Smooth muscle cell (in vitro differentiated cells): ENCODE measurements around the gene LKAAEAR1. TPM values are rescaled to one million over a fixed set of nuclear protein-coding genes. Genes with fewer than 3 reads are reported as not detected.

ENCODE experiments used
- DNase-seq: peaks from one replicate; lab custom pipeline; 2025; ENCODE audit not compliant: unreplicated experiment; lab: John Stamatoyannopoulos, UW
- H2AFZ ChIP-seq: fragments of 200-600 bp; sonication (generic); 2 replicates; pipeline ENCODE4 v1.6.0; 2016; ENCODE audit warnings: antibody characterized with exemption, low read depth, mild to moderate bottlenecking
- H3F3A ChIP-seq: fragments of 200-600 bp; sonication (generic); 2 replicates; pipeline ENCODE4 v1.6.0; 2017; ENCODE audit warnings: antibody characterized with exemption, low read depth
- H3K27ac ChIP-seq: fragments of 200-600 bp; sonication (generic); 2 replicates; pipeline ENCODE4 v1.5.1; 2016; ENCODE audit warnings: low read depth, mild to moderate bottlenecking
- H3K27me3 ChIP-seq: fragments of 200-600 bp; sonication (generic); 2 replicates; pipeline ENCODE4 v1.6.1; 2016; ENCODE audit warnings: low read depth, mild to moderate bottlenecking
- H3K36me3 ChIP-seq: fragments of 200-600 bp; sonication (generic); 2 replicates; pipeline ENCODE4 v1.5.1; 2016; ENCODE audit warnings: low read depth
- H3K4me1 ChIP-seq: fragments of 200-600 bp; sonication (generic); 2 replicates; pipeline ENCODE4 v1.5.1; 2016; ENCODE audit warnings: low read depth
- H3K4me2 ChIP-seq: fragments of 200-600 bp; sonication (generic); 2 replicates; pipeline ENCODE4 v1.6.0; 2016; ENCODE audit warnings: mild to moderate bottlenecking
- H3K4me3 ChIP-seq: fragments of 200-600 bp; sonication (generic); 2 replicates; pipeline ENCODE4 v1.5.1; 2016; ENCODE audit warnings: mild to moderate bottlenecking
- H3K79me2 ChIP-seq: fragments of 200-600 bp; sonication (generic); 2 replicates; pipeline ENCODE4 v1.6.0; 2016; ENCODE audit warnings: low read depth, mild to moderate bottlenecking
- H3K9ac ChIP-seq: fragments of 200-600 bp; sonication (generic); 2 replicates; pipeline ENCODE4 v1.6.0; 2016; ENCODE audit warnings: low read depth
- H3K9me3 ChIP-seq: fragments of 200-600 bp; sonication (generic); replicated peaks from 2 replicates; pipeline ENCODE4 v1.5.1; 2016; ENCODE audit warnings: low read depth
- H4K20me1 ChIP-seq: fragments of 200-600 bp; sonication (generic); 2 replicates; pipeline ENCODE4 v1.6.0; 2016; ENCODE audit warnings: low read depth
- CTCF ChIP-seq: fragments of 200-600 bp; sonication (generic); IDR thresholded peaks from 2 replicates; pipeline ENCODE4 v1.5.1; 2017; ENCODE audit warnings: borderline replicate concordance, mild to moderate bottlenecking, antibody characterized with exemption; ENCODE audit not compliant: insufficient read depth, poor library complexity, severe bottlenecking
- WGBS: methylation state at CpG from one replicate; pipeline ENCODE4 v1.1.7; 2016; ENCODE audit warnings: low lambda C conversion rate; 5-methylcytosine and 5-hydroxymethylcytosine counted together
- polyA plus RNA-seq: library from polyadenylated mRNA; unstranded; fragments of >200 nt; fragmentation: Nextera tagmentation; extraction: Ambion mirVana; gene quantifications from 2 replicates; pipeline ENCODE4 v1.2.1, GENCODE V29; 2016
- total RNA-seq: library from RNA; depleted of rRNA; stranded (reverse); fragments of >200 nt; gene quantifications from 2 replicates; pipeline ENCODE4 v1.2.3, GENCODE V29; 2014

The LKAAEAR1 gene
- total and polyA plus RNA-seq, 2 experiments from 2014 or later: 0.79 TPM; not detected in 1

DNA sequence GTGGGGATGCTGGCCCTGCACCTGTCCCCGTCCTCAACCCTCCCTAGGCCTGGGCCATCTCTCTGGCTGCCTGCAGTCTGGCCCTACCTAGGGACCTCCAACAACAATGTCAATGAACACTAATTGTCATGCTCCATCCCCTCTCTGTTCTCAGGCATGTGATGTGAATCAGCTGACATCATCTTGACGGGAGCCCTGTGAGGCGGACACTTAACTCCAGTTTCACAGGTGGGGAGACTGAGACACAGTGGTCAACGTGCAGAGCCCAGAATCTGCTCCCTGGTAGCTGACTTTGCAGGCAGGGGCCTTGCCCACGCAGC lies 22.0 kb downstream of the LKAAEAR1 start:
- Histone ChIP-seq H2AFZ (peak overlapping the region; percentile 21), H3F3A (no peaks in the 10 kb centered on the region), H3K9me3 (no peaks in the 10 kb centered on the region), H3K79me2 (no peaks in the 10 kb centered on the region), H3K27me3 (no peaks in the 10 kb centered on the region), H3K27ac (peak overlapping the region; percentile 62), H3K36me3 (no peaks in the 10 kb centered on the region), H3K9ac (peak overlapping the region; percentile 79), H3K4me1 (peaks cover 6% of the 10 kb centered on the region), H3K4me3 (peak overlapping the region; percentile 93), H4K20me1 (peaks cover 10% of the 10 kb centered on the region), H3K4me2 (peak overlapping the region; percentile 88)
- 66% methylated on average over 5 of the region's 5 CpGs for WGBS
- no peak for DNase-seq
- no peak for TF ChIP-seq CTCF

DNA sequence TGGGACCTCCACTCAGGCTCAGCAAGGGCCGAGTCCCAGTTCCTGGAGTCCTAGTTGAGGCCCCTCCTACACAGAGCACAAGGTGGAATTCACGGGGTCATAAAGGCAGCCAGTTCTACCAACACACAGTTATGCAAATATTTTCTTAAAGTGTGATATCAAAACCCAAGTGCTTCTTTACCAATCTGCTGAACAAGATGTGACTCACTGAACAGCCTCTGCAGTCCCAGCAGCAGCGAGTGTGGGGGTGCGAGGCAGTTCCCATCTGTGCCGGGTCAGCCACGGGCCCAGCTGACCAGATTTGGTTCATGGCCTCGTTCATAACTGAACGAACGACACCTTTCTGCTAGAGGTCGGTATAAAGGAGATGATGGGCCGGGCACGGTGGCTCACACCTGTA lies 25.7 kb downstream of the LKAAEAR1 start:
- H4K20me1 ChIP-seq: no peaks in the 10 kb centered on the region
- no peaks in the 10 kb centered on the region for H3K27me3 ChIP-seq
- no peak for TF ChIP-seq CTCF
- no peak overlapping the region for H3K27ac ChIP-seq
- peaks cover 11% of the 10 kb centered on the region for H3F3A ChIP-seq
- no peaks in the 10 kb centered on the region for H3K79me2 ChIP-seq
- WGBS: 92% methylated on average over 12 of the region's 12 CpGs
- H3K36me3 ChIP-seq: no peaks in the 10 kb centered on the region
- H3K9ac ChIP-seq: no peak overlapping the region
- no peaks in the 10 kb centered on the region for H3K4me1 ChIP-seq
- no peak overlapping the region for H2AFZ ChIP-seq
- no peaks in the 10 kb centered on the region for H3K9me3 ChIP-seq
- no peak overlapping the region for H3K4me2 ChIP-seq
- DNase-seq: no peak
- H3K4me3 ChIP-seq: no peak overlapping the region

- peak; percentile 72 for TF ChIP-seq CTCF
- Histone ChIP-seq H3K4me3 (no peak overlapping the region), H3K36me3 (no peaks in the 10 kb centered on the region), H3K79me2 (no peaks in the 10 kb centered on the region), H3K9me3 (no peaks in the 10 kb centered on the region), H3K9ac (no peak overlapping the region), H4K20me1 (no peaks in the 10 kb centered on the region), H3F3A (peaks cover 11% of the 10 kb centered on the region), H3K4me2 (no peak overlapping the region), H3K27ac (no peak overlapping the region), H3K4me1 (no peaks in the 10 kb centered on the region), H2AFZ (no peak overlapping the region), H3K27me3 (no peaks in the 10 kb centered on the region)
- WGBS: 38% methylated on average over 31 of the region's 33 CpGs
- peak; percentile 36 for DNase-seq
Observed at GRCh38 chr20:64057628-64058498, 26.3 kb downstream of the LKAAEAR1 start.
